WTC11 (cell line): ENCODE data around the gene LOXL1. TPM values are rescaled to one million over a fixed set of nuclear protein-coding genes. Genes with fewer than 3 reads are reported as not detected.

ENCODE experiments used
- ATAC-seq: fragments of 200-7000 bp; cut with Tn5 transposase; 2 replicates; pipeline ENCODE4 v1.10.0; 2021; ENCODE audit warnings: mild to moderate bottlenecking, moderate library complexity
- CTCF ChIA-PET: fragments of 300-600 bp; sonication (Branson Sonifier 250); formaldehyde crosslinking; loops from one replicate; lab custom pipeline; 2021; ENCODE audit warnings: antibody characterized with exemption; lab: Charles Lee
- POLR2A ChIA-PET: fragments of 350-600 bp; sonication (Branson Sonifier 250); formaldehyde crosslinking; loops from one replicate; lab custom pipeline; 2021; ENCODE audit warnings: antibody characterized with exemption; lab: Charles Lee
- DNase-seq: peaks from one replicate; pipeline ENCODE4 v3.0.0; 2021; ENCODE audit warnings: low spot score
- H3K27ac Mint-ChIP-seq: 2 replicates; pipeline ENCODE4 v1.8.0; 2021; ENCODE audit warnings: mixed read lengths
- H3K27me3 Mint-ChIP-seq: 2 replicates; pipeline ENCODE4 v1.8.0; 2021; ENCODE audit warnings: low read depth, mild to moderate bottlenecking, moderate library complexity, mixed read lengths
- H3K36me3 Mint-ChIP-seq: 2 replicates; pipeline ENCODE4 v1.8.0; 2021; ENCODE audit warnings: mixed read lengths
- H3K4me1 Mint-ChIP-seq: 2 replicates; pipeline ENCODE4 v1.8.0; 2022; ENCODE audit warnings: mixed read lengths
- H3K4me3 Mint-ChIP-seq: 2 replicates; pipeline ENCODE4 v1.8.0; 2021; ENCODE audit warnings: mild to moderate bottlenecking, moderate library complexity, mixed read lengths
- H3K9me3 Mint-ChIP-seq: 2 replicates; pipeline ENCODE4 v1.8.0; 2021; ENCODE audit warnings: mixed read lengths
- AR ChIP-seq: fragments of 250-450 bp; sonication (Bioruptor Pico); IDR thresholded peaks from 2 replicates; pipeline ENCODE4 v1.9.0; 2021; ENCODE audit warnings: mild to moderate bottlenecking
- ATF3 ChIP-seq: sonication (generic); formaldehyde crosslinking; conservative IDR thresholded peaks from 2 replicates; pipeline ENCODE4 v1.8.1; 2022; ENCODE audit warnings: mild to moderate bottlenecking, missing genetic modification reagents
- CREB1 ChIP-seq: sonication (generic); formaldehyde crosslinking; IDR thresholded peaks from 2 replicates; pipeline ENCODE4 v1.8.0; 2023; ENCODE audit warnings: mild to moderate bottlenecking, missing genetic modification reagents
- CREM ChIP-seq: sonication (generic); formaldehyde crosslinking; IDR thresholded peaks from 2 replicates; pipeline ENCODE4 v1.8.1; 2022; ENCODE audit warnings: mild to moderate bottlenecking, missing genetic modification reagents, moderate library complexity
- CTCF ChIP-seq: fragments of 200-600 bp; IDR thresholded peaks from 2 replicates; pipeline ENCODE4 v1.8.0; 2022; ENCODE audit warnings: antibody characterized with exemption
- ELF4 ChIP-seq: sonication (generic); formaldehyde crosslinking; IDR thresholded peaks from 2 replicates; pipeline ENCODE4 v1.8.1; 2022; ENCODE audit warnings: low read depth, mild to moderate bottlenecking, moderate library complexity, missing genetic modification reagents
- GRHL2 ChIP-seq: fragments of 250-450 bp; sonication (Bioruptor Pico); IDR thresholded peaks from 2 replicates; pipeline ENCODE4 v1.8.0; 2022; ENCODE audit warnings: mild to moderate bottlenecking, moderate library complexity; ENCODE audit not compliant: insufficient replicate concordance, severe bottlenecking
- HMGXB4 ChIP-seq: sonication (generic); formaldehyde crosslinking; IDR thresholded peaks from 2 replicates; pipeline ENCODE4 v1.8.1; 2023; ENCODE audit warnings: mild to moderate bottlenecking, moderate library complexity, missing genetic modification reagents
- MLX ChIP-seq: sonication (generic); formaldehyde crosslinking; IDR thresholded peaks from 2 replicates; pipeline ENCODE4 v1.8.1; 2023; ENCODE audit warnings: mild to moderate bottlenecking, missing genetic modification reagents, moderate library complexity
- NR1H2 ChIP-seq: sonication (generic); formaldehyde crosslinking; IDR thresholded peaks from 2 replicates; pipeline ENCODE4 v1.9.0; 2021; ENCODE audit warnings: mild to moderate bottlenecking, moderate library complexity, missing genetic modification reagents
- NR2C2 ChIP-seq: sonication (generic); formaldehyde crosslinking; IDR thresholded peaks from 2 replicates; pipeline ENCODE4 v1.8.0; 2022; ENCODE audit warnings: mild to moderate bottlenecking, missing genetic modification reagents
- SMAD4 ChIP-seq: sonication (generic); formaldehyde crosslinking; IDR thresholded peaks from 2 replicates; pipeline ENCODE4 v1.8.0; 2022; ENCODE audit warnings: mild to moderate bottlenecking, missing genetic modification reagents
- TEAD1 ChIP-seq: sonication (generic); formaldehyde crosslinking; IDR thresholded peaks from 2 replicates; pipeline ENCODE4 v1.8.0; 2022; ENCODE audit warnings: mild to moderate bottlenecking, missing genetic modification reagents
- TP53 ChIP-seq: sonication (generic); formaldehyde crosslinking; IDR thresholded peaks from 2 replicates; pipeline ENCODE4 v1.8.1; 2023; ENCODE audit warnings: mild to moderate bottlenecking, missing genetic modification reagents
- USF2 ChIP-seq: sonication (generic); formaldehyde crosslinking; IDR thresholded peaks from 2 replicates; pipeline ENCODE4 v1.8.1; 2023; ENCODE audit warnings: mild to moderate bottlenecking, missing genetic modification reagents, moderate library complexity
- ZBTB43 ChIP-seq: sonication (generic); formaldehyde crosslinking; IDR thresholded peaks from 2 replicates; pipeline ENCODE4 v1.8.1; 2023; ENCODE audit warnings: mild to moderate bottlenecking, missing genetic modification reagents
- ZMAT4 ChIP-seq: fragments of 250-450 bp; sonication (Bioruptor Pico); IDR thresholded peaks from 2 replicates; pipeline ENCODE4 v1.9.0; 2021; ENCODE audit warnings: mild to moderate bottlenecking
- ZNF425 ChIP-seq: fragments of 250-450 bp; sonication (Bioruptor Pico); conservative IDR thresholded peaks from 2 replicates; pipeline ENCODE4 v1.9.0; 2021; ENCODE audit warnings: mild to moderate bottlenecking
- total RNA-seq: library from RNA; stranded (reverse); gene quantifications from 3 replicates; pipeline ENCODE4 v1.2.3, GENCODE V29; 2021

Gene LOXL1
- total RNA-seq, 1 experiment from 2014 or later, result 10.6 TPM

- ATAC-seq (no peak), DNase-seq (no peak)
- TF ChIP-seq MLX (CRISPR knock-in tag) (no peak), NR1H2 (CRISPR knock-in tag) (no peak), CREM (no peak), ATF3 (no peak), TEAD1 (CRISPR knock-in tag) (no peak), ZMAT4 (no peak), USF2 (CRISPR knock-in tag) (peak; percentile 58), ELF4 (CRISPR knock-in tag) (no peak)
- H3K27ac Mint-ChIP-seq, result peak overlapping the region; percentile 57; the same call in 1 of the 2 replicates
- ChIA-PET CTCF (interaction anchor here (0.8 to 7.3 kb wide), 9 partner anchors 10 to 356 kb away, joined by 3 to 61 read pairs (median 6); partner anchors contain the start of gene LOXL1), POLR2A (no interaction called here)
- H3K36me3 Mint-ChIP-seq, result no peaks in the 10 kb centered on the region
- no peak overlapping the region for H3K4me3 Mint-ChIP-seq
- H3K27me3 Mint-ChIP-seq, result peaks cover 3% of the 10 kb centered on the region; the same call in 1 of the 2 replicates
- H3K9me3 Mint-ChIP-seq, result no peaks in the 10 kb centered on the region
- H3K4me1 Mint-ChIP-seq, result peaks cover 10% of the 10 kb centered on the region
Measured at GRCh38 chr15:73954188-73955145, 28.2 kb downstream of the LOXL1 start.

- Mint-ChIP-seq H3K27me3 (peaks cover 1% of the 10 kb centered on the region; the same call in 1 of the 2 replicates), H3K4me3 (no peak overlapping the region), H3K27ac (no peak overlapping the region), H3K9me3 (no peaks in the 10 kb centered on the region), H3K36me3 (no peaks in the 10 kb centered on the region), H3K4me1 (peaks cover 10% of the 10 kb centered on the region)
- ChIA-PET CTCF (interaction anchor here (1.9 to 2.2 kb wide), 2 partner anchors 9 to 82 kb away, joined by 11 to 21 read pairs; no protein-coding TSS in a partner anchor), POLR2A (no interaction called here)
- DNase-seq (no peak), ATAC-seq (no peak)
- no peak for TF ChIP-seq NR2C2 (CRISPR knock-in tag)
- TF ChIP-seq AR, result no peak
- TF ChIP-seq TP53, result no peak
- TF ChIP-seq SMAD4 (CRISPR knock-in tag), result no peak
- no peak for TF ChIP-seq CTCF
- TF ChIP-seq GRHL2 (CRISPR knock-in tag), result no peak
- TF ChIP-seq HMGXB4 (CRISPR knock-in tag), result no peak
- no peak for TF ChIP-seq ZBTB43 (CRISPR knock-in tag)
- TF ChIP-seq ZNF425 (CRISPR knock-in tag), result no peak
- TF ChIP-seq ATF3, result no peak
- no peak for TF ChIP-seq CREB1 (CRISPR knock-in tag)
Measured at GRCh38 chr15:73955326-73955725, 29.1 kb downstream of the LOXL1 start.
